ENCODE results near the gene KRT23.

The KRT23 gene

DNA sequence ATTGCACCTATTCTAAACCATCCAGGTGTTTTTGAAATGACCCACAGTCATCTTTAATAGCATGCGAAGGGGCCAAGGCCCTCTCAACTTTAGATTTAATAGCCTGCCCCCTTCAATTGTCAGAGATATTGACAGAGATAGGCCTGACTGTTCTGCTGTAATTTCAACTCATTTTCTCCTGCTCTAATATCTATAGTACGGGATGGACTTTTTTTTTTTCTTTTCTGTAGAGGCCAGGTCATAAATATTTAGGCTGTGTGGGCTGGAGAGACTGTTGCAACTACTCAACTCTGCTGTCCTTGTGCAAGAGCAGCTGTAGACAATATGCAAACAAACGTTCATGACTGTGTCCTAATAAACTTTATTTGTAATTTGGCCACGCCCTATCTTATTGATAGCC, 27.7 kb downstream of the KRT23 start:
- no peak for DNase-seq (ENCODE audit: low read depth in 2 of 2)

GRCh38 chr17:40909351-40909750, 28.1 kb downstream of the KRT23 start:
- peak; percentile 36 to 44 for DNase-seq (ENCODE audit: low read depth in 2 of 2)

- DNase-seq (ENCODE audit: low read depth in 2 of 2) = no peak
These were observed 30.8 kb downstream of the KRT23 start for GRCh38 chr17:40906613-40907012.

DNA sequence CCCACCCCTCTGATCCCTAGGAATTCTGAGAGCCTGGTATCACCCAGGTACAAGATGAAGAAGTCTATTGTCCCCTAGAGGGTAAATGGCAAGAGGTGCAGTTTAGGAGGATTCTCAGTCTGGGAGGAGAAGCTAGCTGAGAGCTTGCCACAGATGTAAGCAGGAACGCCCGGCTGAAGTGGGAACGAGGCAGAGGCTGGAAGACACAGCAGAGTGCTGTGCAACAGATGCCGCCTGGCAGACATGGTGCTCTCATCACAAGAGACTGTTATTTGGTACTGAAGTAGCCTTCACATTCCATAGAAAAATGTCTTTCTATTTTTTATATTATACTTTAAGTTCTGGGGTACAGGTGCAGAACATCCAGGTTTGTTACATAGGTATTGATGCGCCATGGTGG, 32.1 kb downstream of the KRT23 start:
- DNase-seq (ENCODE audit: low read depth in 2 of 2) = no peak

GRCh38 chr17:40903129-40903847, 34.2 kb downstream of the KRT23 start:
- DNase-seq (ENCODE audit: low read depth in 2 of 2) = no peak

DNA sequence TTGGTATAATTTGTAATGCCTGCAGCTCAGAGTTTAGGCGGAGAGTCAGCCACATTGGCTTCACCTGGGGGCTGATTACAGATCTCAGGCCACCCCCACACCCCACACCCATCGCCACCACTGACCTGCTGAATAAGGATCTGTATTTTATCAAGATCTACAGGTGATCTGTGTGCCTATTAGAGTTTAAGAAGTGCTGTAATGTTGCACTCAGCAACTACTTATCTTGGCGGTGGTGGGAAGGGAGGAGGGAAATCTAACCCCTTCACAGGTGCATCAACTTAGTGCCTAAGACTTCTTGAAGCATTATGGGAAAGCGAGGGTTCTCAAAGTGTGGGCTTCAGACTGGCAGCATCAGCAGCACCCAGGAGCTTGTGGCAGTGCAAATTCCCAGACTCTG, 34.9 kb downstream of the KRT23 start:
- DNase-seq (ENCODE audit: low read depth in 2 of 2) = no peak

DNA sequence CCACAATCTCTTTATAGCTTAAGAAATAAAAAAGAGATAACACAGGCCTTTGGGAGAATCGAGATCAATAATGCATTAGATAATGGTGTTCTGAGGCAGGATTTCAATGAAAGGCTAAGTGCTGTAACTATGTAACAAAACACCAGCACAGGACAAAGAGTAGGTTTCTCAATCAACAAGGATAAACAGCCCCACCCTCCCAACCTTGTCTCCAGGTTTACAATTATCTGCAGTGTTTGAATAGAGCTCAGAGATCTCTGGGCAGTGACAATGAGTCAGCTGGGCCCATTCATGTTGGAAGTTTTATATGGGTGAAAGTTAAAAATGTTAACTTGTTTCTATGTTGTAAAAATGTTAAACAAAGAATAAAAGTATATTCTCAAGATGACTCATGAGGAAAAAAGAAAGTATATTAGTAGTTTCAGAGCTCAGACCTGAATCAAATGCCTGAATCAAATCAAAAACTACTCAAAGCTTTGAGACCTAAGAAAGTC, 35.4 kb downstream of the KRT23 start:
- DNase-seq (ENCODE audit: low read depth in 2 of 2) = no peak

GRCh38 chr17:40900809-40901356, 36.6 kb downstream of the KRT23 start:
- DNase-seq (ENCODE audit: low read depth in 2 of 2) = no peak

DNA sequence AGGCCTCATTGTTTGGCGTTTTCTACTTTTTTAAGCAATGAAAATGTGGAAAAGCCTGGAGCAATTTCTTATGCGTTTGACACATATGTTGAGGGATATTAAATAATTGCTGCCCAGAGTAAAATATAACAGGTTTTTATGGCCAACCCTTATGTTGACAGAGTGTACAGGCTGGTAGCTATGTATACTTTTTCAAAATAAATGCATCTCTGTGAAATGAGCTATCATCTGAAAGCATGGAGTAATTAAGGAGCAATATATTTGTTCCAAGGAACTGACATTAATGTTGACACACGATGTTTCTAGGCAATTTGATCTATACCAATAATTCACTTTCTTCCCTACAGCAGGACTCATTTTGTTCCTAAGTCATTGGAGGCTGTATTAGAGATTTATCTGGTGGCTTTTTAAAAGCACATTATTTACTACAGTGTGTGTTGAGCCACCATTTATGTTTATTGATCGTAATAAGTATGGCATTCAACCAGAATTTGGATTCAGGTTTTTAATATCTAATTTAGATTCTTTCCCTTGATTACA, 40.5 kb downstream of the KRT23 start:
- no peak for DNase-seq (ENCODE audit: low read depth in 2 of 2)

DNA sequence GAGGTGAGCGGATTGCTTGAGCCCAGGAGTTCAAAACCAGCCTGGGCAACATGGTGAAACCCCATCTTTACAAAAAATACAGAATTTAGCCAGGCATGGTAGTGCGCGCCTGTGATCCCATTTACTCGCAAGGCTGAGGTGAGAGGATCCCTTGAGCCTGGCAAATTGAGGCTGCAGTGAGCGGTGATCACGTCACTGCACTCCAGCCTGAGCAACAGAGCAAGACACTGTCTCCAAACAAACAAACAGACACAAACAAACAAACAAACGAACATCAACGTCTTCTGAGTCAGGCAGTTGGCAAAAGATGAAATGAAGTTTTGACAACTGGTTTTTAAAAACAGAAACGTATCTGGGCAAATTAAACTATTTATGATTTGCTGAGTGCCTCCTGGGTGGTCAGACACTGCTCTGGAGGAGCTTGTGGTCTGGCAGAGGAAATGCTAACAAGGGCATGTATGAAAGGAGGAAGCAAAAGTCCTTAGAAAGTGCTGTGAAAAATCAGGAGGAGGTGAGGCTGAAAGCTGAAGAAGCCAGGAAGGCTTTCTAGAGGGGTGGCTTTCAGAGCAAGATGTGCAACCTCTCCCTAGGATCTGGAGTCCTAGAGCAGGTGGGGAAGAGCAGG, 42.2 kb downstream of the KRT23 start:
- no peak for DNase-seq (ENCODE audit: low read depth in 2 of 2)

DNA sequence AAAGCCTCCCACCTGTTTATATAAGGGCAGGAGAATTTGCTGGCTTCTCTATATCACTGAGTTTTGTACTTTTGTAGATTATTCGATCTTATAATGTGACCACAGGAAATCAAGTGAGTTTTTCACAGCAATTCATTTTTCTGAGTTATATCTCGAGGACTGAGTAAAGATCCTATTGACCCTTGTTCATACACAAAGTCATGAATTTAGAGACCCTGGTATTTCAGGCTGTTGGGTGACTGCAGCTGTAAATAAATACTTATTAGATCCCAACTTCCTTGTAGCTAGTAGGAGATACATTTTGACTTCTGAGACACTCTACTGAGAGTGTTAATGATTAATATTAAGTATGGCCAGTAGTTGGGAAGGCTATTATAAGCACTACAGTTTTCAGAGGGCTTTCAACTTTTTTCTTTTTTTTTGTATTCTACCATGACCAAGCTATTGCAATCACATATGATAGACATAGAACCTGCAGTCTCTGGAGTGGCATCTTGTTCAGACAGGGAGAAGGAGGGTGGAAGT, 49.2 kb downstream of the KRT23 start:
- no peak for DNase-seq (ENCODE audit: low read depth in 2 of 2)

- DNase-seq (ENCODE audit: low read depth in 2 of 2) = no peak
These were observed 51.4 kb downstream of the KRT23 start for GRCh38 chr17:40886090-40886489.

DNA sequence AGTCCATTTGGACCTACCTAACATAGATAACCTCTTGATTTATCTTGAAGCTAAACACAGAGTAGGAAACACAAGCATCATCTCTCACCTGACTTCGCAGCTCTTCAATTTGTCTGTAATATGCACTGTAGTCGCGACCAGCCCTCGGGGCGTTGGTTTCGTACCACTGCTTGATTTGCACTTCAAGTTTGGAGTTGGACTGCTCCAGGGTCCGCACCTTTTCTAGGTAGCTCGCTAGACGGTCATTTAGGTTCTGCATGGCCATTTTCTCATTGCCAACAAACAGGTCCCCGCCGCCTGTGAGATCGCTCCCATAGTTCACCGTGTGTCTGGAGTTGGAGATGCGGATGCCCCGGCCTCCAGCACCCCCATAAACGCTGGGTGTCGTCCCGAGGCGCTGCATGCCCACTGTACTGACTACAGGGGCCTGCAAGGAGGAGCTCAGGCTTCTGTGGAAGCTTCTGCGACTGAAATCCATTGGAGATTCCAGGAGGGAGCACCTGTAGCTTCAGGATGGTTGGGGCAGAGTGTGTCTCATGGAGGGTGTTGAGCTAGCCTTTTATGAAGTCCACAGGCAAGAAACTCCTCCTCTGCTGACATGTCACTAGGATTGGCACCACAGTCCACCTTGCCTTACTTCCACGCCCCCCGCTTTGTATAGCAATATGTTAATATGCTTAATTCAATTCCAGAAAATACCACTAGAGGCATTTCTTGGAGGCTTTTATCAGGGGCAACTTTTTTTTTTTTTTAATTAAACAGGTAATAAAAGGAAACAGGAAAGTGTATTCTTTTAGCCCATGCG, 52.5 kb downstream of the KRT23 start, which contains the start of gene KRT20:
TSS of gene KRT20 (minus strand) at position 535 of the 805 bp plus-strand sequence. CDS start at position 478, 57 bp downstream.
- DNase-seq (ENCODE audit: low read depth in 2 of 2) = no peak

DNA sequence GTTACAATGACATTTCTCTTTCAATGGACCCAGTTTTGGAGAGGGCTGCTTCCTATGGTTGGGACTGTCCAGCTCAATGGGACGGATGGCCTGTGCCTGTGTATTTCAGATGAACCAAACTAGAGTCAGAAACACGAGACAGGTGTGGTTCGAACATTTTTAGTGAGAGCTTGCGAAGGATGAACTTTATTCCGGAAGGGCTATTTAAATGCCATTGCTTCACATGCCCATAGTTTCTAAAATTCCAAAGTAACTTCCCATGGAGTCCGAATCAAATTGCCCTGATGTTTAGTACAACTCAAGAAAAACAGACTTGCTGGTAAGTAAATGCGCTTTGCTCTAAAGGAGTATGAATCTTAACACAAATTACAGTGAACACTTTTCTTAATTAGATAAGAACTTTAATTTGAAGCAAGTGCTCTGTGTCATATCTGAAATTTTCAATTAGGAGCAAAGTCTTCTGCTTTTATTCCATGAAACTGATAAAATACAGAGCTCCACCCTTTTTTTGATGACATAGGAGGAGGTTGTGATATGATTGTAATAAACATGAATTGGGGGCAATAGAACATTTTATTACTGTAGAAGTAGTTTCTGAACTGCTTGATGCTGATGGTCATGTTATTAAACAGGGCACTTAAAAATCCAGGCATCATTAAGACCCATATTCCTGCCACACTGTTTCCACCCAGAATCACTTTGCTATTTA, 53.7 kb downstream of the KRT23 start:
- no peak for DNase-seq (ENCODE audit: low read depth in 2 of 2)

DNA sequence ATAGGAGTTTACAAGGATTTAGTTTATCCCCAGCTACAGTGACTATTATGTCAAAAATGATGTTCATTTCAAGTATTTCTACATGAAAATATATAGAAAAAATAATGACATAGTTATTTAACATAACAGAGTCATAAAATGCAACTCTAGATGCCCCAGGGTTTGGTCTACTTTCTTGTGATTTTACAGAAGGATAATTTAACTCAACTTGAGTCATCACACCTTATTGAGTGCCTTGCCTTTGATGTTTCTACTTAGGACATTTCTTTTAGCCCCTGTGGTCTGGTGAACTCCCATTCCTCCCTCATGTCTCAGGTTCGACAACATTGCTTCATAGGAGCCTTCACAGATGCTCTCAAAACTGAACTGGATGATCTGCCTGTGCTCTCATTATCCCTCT, 54.4 kb downstream of the KRT23 start:
- DNase-seq (ENCODE audit: low read depth in 2 of 2) = no peak

DNA sequence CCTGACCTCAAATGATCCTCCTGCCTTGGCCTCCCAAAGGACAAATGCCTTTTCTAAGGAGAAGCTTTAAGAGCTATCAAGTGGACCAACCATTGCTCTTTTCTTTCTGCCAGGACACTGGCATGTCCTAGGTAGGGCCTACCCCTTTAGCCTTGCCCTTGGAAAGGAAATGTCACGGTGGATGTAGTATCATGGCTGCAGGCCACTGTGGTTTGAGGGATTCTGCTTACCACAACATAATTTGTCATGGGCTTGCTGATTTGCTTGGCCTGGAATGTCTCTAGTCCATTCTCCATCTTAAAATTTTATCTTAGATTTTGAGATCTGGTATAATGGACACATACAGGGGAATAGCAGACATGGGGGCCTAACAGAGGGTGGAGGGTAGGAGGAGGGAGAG, 58.4 kb downstream of the KRT23 start:
- no peak for DNase-seq (ENCODE audit: low read depth in 2 of 2)

GRCh38 chr17:40878044-40878443, 59.4 kb downstream of the KRT23 start:
- no peak for DNase-seq (ENCODE audit: low read depth in 2 of 2)

- DNase-seq (ENCODE audit: low read depth in 2 of 2) = no peak
These were observed 63.6 kb downstream of the KRT23 start for GRCh38 chr17:40873801-40874200.

DNA sequence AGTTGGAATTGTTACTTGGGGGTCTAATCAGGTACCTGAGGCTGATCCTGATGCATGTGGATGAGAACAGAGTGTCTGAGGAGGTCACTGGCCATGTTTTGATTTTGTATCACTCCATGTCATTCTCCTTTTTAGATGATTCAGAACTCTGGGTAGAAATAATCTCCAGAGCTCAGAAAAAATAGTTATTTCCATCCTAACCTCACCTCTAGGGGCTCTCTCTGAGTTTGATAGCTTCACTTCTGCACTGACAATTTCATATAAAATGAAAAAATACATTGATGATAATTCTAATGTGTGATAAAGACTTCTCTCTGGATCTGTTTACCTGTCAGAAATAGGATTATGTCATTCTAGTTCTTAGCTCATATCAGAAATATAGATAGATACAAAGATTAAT, 64.2 kb downstream of the KRT23 start:
- no peak for DNase-seq (ENCODE audit: low read depth in 2 of 2)
